Stimulated activated CD4-positive, alpha-beta T cell treated with anti-CD3 and anti-CD28 coated beads, Interleukin-1b, Interleukin-23, amount 100 ng/mL, for 48 hours (primary cell): ENCODE data around the gene DBI.
A peak's percentile ranks its signal among the peaks of the same experiment; 100 is the strongest.
"Not testable (repeated sequence)": the region's sequence is repeated elsewhere in the genome, so short reads cannot be mapped to it uniquely, and the experiment has no call there.

Experiments
- DNase-seq: peaks from one replicate; pipeline ENCODE4 v3.0.0-alpha.2; 2020

DBI gene

GRCh38 chr2:119402645-119403560 lies 36.1 kb downstream of the DBI start:
- DNase-seq, result no peak

GRCh38 chr2:119403618-119404017 lies 36.8 kb downstream of the DBI start:
- not testable (repeated sequence) for DNase-seq

DNA sequence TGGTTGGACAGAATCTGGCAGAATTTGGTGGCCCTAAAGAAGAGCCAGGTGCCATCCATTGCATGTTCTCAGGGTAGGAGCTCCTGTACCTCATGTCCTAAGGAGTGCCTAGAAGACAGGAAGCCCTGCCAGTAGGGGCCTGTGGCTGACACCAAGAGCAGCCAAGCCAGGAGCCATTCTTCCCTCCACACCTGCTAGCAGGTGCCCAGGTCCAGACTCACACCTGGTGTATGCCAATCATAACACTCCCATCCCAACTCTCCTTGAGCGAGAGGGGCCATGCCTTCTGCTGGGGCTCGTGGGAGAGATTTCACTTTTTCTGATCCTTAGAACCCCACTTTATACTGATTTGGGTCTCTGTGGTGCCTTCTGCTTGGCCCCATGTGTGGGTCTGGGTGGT lies 38.4 kb downstream of the DBI start:
- no peak for DNase-seq

DNA sequence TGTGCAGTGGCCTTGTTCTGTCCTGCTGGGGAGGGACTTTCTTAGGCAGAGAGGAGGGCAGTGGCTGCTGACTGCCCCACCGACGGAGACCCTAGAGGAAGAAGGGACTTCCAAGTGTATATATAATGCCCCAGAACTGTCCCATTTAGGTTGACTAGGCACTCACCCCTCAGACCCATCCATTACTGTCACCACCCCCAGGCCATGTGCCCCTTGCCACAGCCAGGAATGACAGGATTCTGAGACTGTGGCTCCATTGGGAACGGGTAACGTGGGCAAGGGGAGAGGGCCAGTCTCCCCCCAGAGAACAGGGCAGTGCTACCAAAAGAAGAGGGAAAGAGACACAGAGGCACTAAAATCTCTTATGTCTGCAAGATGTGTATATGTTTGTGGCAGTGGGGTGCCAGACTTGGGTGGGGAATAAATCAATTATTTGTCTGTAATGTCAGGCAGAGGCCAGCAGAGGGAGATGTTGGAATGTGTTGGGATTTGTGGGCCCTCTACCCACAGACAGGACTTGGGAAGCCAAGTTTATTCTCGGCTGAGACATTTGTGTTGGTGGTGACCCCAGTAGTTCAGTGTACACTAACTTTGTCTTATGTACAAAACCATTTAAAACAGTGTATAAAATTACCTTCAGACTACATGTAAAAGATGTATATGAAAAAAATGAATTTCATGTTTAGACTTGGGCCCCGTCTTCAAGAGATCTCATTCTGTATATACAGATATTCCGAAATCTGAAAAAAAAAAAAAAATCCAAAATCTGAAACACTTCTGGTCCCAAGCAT lies 40.8 kb downstream of the DBI start:
- DNase-seq, result peak; percentile 13

- no peak for DNase-seq
These were observed 41.4 kb downstream of the DBI start for GRCh38 chr2:119408221-119408619.

- DNase-seq, result no peak
These were observed 42.7 kb downstream of the DBI start for GRCh38 chr2:119409506-119409905.

DNA sequence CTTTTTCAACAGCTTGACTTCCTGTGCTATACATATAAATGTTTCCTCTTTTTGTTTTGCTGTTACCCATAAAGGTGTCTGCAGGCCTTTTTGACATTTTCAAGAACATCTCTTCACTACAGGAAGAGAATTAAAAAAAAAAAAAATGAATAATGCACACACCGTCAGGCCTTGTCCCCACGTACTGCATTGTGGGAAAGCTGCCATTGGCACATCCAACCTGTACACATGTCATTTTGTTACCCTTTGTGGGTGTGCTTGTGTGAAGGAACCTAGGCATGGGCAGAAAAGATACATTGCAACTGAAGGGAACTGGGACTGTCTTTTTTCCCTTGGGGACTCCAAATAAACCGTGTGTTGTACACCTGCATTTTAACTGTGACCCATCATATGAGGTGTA lies 48.1 kb downstream of the DBI start:
- DNase-seq, result no peak

DNA sequence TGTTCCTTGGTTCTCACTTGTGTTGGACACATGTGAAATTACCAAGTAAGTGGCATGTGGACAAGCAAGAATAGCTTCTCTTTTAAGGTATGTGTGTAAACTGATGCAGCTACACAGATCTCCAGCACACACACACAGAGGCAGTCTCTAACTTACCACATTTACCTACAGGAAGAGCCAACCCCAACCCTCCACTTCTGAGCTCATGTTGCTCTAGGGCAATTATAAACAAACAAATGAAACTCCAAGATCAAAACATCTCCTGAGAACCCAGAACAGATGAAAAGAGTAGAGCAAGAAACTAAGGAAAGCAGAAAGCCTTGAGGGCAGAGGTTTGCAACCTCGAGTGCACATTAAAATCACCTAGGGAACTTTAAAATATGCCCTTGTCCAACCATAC lies 48.9 kb downstream of the DBI start:
- no peak for DNase-seq

GRCh38 chr2:119416299-119416923 lies 49.6 kb downstream of the DBI start:
- no peak for DNase-seq

- DNase-seq, result no peak
These were observed 51.1 kb downstream of the DBI start for GRCh38 chr2:119417908-119418307.

DNA sequence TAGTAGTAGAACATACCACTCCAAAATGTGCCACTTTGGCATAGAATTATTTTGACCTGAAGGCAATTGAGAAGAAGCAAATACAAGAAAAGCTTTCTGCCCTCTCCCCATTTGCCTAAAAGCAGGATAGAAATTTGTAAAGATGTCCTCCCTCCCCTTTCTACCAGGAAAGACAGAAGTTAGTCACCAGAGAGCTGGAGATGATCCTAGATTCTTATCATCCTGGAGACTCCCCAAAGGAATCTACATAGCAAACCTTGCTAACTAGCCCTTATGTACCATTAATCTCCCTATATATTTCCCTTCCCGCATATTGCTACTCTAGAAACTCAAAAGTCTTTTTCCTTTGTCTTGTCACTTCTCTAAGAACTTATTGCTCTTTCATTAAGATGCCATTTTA lies 52.3 kb downstream of the DBI start:
- DNase-seq, result no peak

DNA sequence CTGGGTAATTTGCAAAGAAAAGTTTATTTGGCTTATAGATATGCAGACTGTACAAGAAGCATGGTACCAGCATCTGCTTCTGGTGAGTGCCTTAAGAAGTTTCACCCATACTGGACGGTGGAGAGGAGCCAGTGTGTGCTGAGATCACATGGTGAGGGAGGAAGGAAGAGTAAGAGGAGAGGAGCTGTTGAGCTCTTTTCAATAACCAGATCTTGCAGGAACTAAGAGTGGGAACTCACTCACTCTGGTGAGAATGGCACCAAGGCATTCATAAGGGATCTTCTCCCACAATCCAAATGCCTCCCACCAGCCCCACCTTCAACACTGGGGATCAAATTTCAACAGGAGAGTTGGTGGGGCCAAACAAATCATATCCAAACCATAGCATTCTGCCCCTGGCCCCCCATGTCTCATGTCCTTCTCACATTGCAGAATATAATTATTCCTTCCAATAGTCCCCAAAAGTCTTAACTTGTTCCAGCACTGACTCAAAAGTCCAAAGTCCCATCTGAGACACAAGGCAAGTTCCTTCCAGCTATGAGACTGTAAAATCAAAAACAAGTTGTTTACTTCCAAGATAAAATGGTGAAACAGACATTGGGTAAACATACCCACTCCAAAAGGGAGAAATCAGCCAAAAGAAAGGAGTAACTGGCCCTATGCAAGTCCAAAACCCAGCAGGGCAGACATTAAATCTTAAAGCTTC lies 53.2 kb downstream of the DBI start:
- DNase-seq, result no peak

- no peak for DNase-seq
These were observed 54.5 kb downstream of the DBI start for GRCh38 chr2:119421304-119421703.

GRCh38 chr2:119421741-119422140 lies 55.0 kb downstream of the DBI start:
- no peak for DNase-seq
